Measurements from ENCODE around the gene ARHGAP44.
"Not testable (repeated sequence)": the region's sequence is repeated elsewhere in the genome, so short reads cannot be mapped to it uniquely, and the experiment has no call there.

Gene ARHGAP44

DNA sequence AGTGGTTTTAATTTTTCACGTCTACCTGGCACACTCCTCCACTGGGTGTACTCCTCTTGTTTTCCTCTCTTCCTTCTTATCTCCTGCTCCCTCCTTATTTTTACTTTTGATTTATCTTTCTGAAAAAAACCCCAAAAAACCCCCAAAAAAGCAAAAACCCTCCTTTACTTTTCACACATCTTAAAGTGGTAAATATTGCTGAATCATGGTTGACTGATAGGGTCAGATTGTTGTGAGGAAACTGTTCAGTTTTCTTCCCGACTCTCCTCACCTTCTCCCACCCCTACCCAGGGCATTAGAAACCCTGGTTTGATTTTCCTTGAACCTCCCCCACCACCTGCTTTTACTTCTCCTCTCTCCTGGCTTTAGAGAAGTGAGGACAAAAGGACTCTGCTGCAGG lies 25.4 kb downstream of the ARHGAP44 start:
- intact Hi-C loops (cut with DNase I) = no loop called here
- no peak for DNase-seq

DNA sequence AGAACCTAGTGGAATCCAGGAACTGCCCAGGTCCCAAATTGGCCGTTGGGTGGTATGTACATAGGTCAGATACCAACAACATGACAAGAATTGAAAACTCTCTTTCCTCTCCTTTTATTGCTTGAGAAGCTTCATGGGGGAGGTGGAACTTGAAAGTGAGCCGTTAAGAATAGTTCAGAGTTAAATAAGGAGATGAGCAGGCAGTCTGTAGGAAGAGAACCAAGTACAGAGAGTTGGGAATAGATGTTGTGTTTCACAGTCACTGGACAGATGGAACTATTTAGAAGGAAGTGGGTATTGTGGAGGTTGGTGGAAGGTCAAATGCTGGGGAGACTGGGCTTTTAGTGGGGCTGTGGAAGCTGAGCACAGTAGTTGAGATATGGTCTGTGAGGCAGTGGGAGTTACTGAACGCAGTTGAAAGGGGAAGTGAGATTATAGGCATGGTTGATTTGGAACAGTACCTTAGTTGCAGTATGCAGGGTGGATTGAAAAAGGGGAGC lies 26.4 kb downstream of the ARHGAP44 start:
- no peak for DNase-seq

DNA sequence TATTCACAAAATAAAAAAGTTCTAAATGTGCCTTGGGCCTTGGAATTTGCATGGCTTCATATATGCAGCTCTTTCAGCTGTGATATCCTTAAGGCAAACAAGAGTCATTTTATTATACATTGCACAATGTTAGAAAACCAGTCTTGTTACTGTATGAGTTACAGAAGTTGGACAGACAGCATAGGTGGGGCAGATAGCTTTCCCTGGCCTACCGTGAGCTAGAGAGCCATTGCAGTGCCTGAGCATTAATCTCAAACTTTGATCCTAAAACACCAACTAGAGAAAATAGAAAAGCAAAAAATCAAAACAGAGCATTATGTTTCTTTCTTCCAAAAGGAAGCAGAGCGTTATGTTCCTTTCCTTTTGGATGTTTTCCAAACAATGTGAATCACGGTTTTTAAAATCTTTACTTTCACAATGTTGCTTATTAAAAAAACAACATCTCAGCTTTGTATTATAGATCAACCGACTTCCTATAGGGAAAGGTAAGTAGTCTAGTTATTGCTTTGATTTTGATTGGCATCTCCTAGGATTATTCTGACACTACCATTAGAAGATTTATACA lies 32.2 kb downstream of the ARHGAP44 start:
- intact Hi-C loops (cut with DNase I) = no loop called here

More for the DNA sequence above, 26.4 kb downstream of the ARHGAP44 start:
- intact Hi-C loops (cut with DNase I) = no loop called here

DNA sequence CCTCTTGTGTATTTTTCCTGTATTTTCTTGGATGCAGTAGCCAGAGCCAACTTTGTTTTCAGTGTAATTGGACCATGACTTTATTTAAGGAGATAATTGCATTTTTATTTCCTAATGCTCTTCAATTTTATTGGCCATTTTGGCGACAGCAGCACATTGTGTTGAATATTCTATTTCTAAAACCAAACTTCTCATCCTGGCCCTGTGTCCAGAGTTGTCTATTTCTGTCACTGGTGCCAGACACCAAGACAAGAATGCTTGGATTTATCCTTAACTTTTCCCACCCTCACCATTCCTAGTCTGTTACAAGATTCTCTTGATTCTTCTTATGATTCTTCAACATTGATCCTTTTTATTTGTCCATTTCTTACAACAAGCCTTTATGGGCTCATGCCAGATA lies 37.1 kb downstream of the ARHGAP44 start:
- DNase-seq = no peak
- intact Hi-C loops (cut with DNase I) = no loop called here

More for the DNA sequence above, 32.2 kb downstream of the ARHGAP44 start:
- no peak for DNase-seq

DNA sequence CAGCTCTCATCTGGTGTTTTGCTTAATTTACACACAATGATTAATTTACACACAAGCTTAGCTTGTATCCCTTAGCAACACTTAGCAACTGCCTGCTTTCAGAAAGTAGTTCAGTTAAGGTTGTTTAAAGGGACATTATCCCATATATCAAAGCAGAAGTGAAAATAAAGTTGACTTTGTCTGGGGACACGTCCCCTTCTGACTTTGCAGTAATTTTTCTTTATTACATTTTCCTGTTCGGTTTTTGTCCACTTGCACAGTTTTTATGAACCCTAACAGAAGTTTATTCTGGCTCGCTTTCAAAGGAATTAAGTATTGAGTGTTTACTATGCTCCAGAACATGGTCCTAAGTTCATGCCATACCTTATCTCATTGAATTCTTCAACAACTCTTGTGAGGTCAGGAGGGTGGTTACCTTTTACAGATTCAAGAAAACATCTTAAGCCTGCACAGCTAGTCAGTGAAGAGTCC lies 41.5 kb downstream of the ARHGAP44 start:
- no peak for DNase-seq
- intact Hi-C loops (cut with DNase I) = no loop called here

DNA sequence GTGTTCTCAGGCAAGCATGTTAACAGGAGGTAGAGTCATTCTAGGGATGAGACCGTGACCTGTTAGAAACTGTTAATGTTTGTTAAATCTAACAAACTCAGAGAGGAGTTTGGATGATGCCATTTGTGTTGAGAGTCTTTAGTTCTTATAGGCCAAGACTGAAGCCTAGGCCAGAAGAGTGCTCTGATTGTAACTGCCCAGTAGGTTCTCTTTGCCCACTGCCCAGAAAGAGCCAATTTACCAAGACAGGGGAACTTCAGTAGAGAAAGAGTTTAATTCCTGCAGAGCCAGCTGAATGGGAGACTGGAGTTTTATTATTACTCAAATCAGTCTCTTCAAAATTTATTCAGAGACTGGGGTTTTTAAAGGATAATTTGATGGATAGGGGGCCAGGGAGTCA lies 42.5 kb downstream of the ARHGAP44 start:
- no peak for DNase-seq
- intact Hi-C loops (cut with DNase I) = no loop called here

DNA sequence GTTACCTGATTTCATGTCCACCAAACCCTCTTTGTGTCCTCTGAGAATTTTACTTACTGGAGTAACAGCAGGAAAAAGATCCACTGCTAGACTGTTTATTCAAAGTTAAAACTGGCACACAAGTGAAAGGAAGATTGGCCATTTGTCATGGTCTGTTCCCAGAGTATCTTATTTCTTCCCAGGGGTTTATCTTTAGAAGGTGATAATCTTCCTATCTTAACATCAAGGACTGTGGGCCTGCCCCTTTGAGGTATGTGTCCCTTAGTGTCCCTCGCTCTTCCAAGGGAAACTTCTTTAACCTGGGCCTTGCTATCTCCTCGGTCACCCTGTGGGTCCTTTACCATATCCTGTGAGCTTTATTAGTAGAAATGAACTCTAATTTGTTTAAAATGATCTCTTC lies 49.7 kb downstream of the ARHGAP44 start:
- intact Hi-C loops (cut with DNase I) = no loop called here
- no peak for DNase-seq

DNA sequence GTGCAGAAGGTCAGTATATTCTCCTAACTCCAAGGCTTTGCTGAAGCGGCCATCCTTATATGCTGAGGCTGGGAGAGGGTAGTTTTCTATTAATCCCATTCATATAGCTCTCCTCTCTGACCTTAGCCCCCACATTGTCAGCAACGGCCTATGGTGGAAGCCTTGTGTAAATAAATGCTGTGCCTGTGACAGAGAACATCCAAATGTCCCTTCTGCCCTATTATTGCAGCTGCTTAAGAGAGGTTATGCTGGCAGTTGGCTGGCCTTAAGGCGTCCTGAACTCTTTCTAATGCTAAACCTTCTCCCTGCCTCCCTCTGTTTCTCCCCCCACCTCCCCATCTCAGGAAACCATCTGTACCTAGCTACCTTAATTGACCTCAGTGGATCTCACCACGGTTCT lies 53.6 kb downstream of the ARHGAP44 start:
- no peak for DNase-seq
- intact Hi-C loops (cut with DNase I) = no loop called here

DNA sequence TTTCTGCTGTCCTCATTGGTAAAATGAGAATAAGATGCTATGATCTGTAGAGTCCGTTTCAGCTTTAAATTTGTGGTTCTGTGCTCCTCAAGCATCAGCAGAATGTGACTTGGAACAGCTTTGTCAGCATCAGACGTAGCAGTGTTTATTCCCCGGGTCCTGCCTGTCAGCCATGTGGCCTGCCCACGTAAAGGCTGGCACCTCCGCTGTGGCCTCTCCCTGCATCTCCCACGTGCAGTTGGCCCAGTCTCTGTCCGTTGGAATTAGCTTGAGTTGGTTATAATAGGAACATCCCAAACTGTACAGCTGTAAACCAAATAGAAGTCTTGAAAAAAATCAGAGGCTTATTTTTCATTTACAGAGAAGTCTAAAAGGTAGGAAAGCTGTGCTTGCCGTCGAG lies 61.7 kb downstream of the ARHGAP44 start:
- intact Hi-C loops (cut with DNase I) = no loop called here
- DNase-seq = no peak

DNA sequence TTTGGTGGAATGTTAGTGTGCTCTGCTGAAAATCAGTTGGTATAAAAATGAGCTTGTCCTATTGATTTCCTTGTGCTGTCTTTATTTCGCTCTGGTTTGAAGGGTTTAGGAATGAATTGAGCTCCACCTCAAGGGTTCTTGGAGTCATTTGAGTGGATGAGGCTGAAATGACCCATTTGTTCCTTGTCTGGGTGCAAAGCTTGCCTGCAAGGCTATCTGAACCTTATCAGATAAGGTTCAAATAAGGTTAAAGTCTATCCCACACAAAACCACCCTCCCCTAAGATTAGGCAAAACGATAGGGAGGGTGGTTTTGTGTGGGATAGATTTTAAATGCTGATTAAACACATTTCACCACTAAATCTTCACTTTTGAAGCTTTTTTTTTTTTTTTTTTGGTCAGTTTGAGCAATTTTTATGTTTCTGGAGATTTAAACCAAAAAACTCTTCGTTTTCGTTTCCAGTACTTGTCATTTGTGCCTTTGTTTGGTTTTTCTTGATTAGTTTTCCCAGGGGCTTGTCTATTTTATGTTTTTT lies 62.7 kb downstream of the ARHGAP44 start:
- intact Hi-C loops (cut with DNase I) = no loop called here
- no peak for DNase-seq

DNA sequence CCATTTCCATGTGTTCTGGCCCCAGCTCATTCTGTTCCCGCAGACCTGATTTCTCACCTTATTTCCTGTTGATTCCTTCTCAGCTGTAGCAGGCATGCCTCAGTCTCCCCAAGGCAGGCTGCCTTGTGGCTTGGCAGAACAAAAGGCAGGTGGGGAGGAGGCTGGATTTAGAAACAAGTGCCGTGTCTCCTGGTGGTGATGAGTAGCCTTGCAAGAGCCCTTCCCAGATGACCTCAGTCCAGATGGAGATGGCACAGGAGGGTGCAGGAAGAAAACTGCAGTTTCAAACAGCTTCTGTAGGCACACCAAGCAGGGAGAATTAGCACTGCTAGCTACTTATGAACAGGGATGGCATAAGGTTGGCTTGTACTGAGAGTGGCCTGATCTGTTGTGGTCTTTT lies 64.6 kb downstream of the ARHGAP44 start:
- intact Hi-C loops (cut with DNase I) = no loop called here

DNA sequence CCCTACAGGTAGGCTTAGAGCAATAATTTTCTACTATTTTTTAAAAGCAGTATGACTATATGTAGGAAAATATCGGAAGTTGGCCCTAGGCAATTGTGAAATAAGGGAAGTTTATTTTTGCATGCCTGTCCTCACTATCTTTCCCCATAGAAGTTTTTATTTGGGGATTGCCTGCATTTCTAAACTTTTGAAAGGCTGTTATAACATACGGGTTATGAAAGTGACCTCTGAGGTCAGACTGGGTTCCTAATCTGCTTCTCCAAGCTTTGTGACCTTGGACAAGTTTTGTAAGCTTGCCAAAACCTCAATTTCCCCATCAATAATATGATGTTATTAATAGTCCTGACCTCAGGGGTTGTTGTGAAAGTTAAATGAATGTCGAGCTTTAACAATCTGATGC lies 67.1 kb downstream of the ARHGAP44 start:
- intact Hi-C loops (cut with DNase I) = no loop called here
- DNase-seq = no peak

More for the DNA sequence above, 64.6 kb downstream of the ARHGAP44 start:
- no peak for DNase-seq

DNA sequence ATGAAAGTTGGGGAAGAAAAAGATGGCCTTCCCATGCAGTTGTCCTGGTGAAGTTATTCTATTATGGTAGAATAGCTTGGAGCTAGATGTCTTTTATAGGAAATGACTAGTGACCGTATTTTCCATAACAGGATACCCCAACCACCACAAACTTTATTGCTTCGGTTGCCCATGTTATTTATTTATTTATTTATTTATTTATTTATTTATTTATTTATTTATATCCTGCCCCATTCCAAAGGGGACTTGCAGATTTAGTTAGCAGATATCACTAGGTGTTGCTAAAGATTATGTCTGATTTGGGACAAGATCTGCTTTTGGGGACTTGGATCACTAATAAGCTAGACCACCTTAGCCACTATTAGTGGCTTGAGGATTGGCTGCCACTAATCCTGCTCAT lies 68.3 kb downstream of the ARHGAP44 start:
- intact Hi-C loops (cut with DNase I) = no loop called here
- DNase-seq = no peak

DNA sequence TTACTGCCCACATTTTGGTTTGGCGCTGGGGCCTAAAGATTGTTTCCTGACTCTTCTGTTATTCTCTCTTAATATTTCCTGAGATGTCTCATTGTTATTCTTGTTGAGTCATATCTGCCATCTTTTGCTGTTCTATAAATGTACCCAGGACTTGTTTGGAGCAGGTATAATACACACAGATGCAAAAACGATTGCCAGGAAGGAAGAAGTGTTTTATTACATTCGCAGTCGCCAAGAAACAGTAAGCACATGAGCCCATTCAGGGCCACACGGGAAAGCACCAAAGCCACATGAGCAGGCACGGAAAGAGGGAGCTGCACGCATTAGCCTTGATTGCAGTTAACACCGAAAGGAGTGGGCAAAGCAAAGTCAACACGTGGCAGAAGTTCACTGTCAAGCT lies 70.2 kb downstream of the ARHGAP44 start:
- peak in 12 of 42 donors; percentile 8 to 28 (median 20) for DNase-seq
- intact Hi-C loops (cut with DNase I) = no loop called here

DNA sequence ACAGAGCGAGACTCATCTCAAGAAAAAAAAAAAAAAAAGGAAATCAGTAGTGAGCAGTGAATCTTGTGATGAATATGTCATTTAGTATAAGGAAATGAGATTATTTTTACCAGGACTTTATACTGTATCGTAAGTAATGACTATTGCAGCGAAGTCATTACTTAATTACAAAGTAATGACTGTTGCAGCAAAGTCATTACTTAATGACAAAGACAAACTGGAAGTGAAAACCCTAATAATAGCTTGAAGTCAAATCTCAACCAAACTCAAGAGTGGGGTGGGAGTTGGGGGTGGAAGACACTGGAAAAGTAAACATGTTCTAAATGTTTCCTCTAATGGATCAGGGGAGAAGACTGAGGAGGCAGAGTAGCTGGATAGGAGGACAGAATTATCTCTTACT lies 76.5 kb downstream of the ARHGAP44 start:
- intact Hi-C loops (cut with DNase I) = no loop called here
- DNase-seq = no peak

DNA sequence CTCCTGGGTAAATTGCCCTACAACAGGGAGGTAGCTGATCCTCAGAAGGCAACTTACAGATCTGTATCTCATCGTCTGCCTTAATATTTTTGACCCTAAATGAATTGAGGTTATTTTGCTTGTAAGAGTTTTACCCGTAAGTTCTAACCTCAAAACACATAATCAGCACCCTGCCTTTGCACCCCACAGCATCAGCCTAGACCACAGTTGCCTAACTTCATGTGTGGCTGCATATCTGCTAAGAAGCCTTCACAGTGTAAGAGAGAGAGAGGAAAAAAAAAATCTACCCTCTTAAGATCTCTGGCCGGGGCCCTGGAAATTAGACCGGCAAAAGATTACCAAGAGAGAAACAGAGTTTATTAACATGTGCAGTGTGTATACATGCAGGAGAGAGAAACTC lies 76.9 kb downstream of the ARHGAP44 start:
- DNase-seq = no peak
- intact Hi-C loops (cut with DNase I) = no loop called here

DNA sequence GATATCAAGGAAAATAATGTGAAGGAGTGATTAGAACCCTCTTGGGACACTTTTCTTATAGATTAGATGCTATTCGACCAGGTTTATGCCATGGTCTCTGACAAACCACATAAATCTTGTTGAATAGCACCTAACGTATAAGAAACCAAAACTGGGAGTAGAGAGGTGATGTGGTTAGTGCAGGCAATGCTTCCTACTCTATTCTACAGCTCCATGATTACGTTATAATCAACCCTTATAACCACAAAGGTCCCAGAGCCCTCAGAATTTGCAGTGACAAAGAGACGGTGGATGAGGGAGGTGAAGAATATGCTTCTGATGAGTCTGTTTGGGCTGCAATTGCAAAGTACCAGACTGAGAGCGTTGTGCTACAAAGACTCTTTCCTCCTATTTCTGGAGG lies 78.4 kb downstream of the ARHGAP44 start:
- intact Hi-C loops (cut with DNase I) = no loop called here
- DNase-seq = no peak

DNA sequence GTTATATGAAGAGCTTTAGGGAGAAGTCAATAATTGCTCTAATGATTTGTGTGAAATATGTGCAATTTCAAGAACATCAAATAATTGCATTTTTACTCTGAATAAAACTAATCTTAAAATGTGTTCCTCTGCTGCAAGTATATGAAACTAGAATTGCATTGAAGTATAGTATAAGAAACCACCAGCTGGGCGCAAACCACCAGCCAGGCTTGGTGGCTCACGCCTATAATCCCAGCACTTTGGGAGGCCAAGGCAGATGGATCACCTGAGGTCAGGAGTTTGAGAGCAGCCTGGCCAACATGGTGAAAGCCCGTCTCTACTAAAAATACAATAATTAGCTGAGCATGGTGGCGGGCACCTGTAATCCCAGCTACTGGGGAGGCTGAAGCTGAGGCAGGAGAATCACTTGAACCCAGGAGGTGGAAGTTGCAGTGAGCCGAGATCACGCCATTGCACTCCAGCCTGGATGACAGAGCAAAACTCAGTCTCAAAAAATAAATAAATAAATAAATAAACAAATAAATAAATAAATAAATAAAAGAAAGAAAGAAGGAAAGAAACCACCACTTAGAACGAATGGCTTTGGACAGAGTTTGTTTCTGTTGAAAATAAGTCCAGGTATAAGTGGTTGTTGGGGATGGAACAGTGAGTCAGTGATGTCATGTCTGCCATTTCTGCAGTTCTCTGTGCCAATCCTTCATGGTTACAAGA lies 84.3 kb downstream of the ARHGAP44 start:
- DNase-seq; intact Hi-C loops (cut with DNase I): not testable (repeated sequence)

DNA sequence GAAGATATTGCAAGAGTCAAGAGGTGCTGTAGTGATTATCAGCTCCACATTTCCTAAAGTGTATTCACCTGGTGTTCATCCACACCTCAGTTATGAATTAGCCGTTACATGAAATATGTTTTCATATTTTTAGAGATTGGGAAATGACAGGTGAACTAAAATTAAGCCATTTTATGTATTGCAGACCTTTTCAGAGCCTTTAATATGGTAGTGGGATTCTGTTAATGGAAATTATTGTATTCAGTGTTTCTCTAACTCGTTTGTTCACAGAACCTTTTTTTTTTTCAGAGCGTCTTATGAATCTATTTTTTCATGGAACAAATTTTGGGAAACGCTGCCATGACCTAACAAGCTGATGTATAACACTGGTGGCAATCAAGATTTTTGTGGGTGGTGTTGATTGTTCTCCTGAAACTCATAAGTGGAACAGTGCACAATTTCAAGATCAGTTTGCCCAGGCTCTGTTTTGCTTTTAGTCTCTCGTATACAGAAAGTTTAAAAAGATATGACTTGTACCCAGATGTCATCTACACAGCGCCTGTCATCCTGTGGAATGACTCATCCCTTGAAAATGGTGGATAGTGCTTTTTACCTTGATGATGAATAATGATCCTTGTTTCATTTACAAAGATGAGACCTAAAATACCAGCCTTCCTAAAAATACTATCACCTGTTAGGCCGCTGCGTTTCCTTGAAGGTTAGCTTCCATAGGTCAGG lies 88.8 kb downstream of the ARHGAP44 start:
- intact Hi-C loops (cut with DNase I) = no loop called here
- peak in 15 of 42 donors; percentile 4 to 57 (median 33) for DNase-seq

DNA sequence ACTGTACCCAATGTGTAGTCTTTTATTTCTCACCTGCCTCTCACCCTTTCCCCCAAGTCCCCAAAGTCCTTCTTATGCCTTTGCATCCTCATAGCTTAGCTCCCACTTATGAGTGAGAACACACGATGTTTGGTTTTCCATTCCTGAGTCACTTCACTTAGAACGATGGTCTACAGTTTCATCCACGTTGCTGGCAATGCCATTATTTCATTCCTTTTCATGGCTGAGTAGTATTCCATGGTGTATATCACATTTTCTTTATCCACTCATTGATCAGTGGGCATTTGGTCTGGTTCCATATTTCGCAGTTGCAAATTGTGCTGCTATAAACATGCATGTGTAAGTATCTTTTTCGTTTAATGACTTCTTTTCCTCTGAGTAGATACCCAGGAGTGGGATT lies 89.8 kb downstream of the ARHGAP44 start:
- DNase-seq; intact Hi-C loops (cut with DNase I): not testable (repeated sequence)
